ENCODE measurements around the gene FNIP2. TPM values are rescaled to one million over a fixed set of nuclear protein-coding genes. Genes with fewer than 3 reads are reported as not detected.
"Not testable (repeated sequence)": the region's sequence is repeated elsewhere in the genome, so short reads cannot be mapped to it uniquely, and the experiment has no call there.

FNIP2 gene
- polyA plus RNA-seq, 1 donor from 2014 or later, result 51.7 TPM

DNA sequence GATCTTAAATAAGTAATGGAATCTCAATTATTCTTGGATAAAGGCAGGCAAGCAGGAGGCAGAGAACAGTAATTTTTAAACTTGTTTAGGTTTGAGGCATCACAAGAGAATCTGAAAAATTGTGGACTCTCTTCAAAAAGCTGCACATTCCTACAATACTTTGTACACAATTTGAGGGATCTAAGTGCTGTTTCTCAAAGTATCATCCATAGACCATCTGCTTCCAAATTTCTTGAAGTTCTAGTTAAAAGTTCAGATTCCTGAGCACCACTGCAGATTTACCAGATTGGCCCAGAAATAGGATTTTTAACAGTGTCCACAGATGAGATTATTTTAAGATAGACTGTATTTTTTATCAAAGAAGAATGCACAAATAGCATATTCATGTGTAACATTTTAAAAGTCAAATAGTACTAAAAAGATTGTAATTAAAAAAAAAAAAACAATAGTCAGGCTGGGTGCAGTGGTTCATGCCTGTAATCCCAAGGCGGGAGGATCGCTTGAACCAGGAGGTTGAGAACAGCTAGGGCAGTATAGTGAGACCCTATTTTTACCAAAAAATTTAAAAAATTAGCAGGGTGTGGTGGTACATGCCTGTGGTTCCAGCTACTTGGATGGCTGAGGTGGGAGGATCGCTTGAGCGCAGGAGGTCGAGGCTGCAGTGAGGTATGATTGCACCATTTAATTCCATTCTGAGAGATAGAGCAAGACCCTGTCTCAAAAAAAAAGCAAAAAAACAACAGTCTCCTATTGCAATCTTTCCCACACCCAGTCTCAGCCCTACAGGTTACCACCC is 14.2 kb upstream of the FNIP2 start:
- Histone ChIP-seq H3K79me2 (replicated peaks; ENCODE audit: insufficient read depth, low read length) (no peaks in the 10 kb centered on the region), H2AFZ (ENCODE audit: low read depth, low read length) (no peak overlapping the region), H3K27me3 (ENCODE audit: insufficient read depth, low read depth, low read length) (no peaks in the 10 kb centered on the region), H3K27ac (ENCODE audit: low read length) (no peak overlapping the region), H3K9me3 (ENCODE audit: low read length) (no peaks in the 10 kb centered on the region), H4K20me1 (ENCODE audit: insufficient read depth) (no peaks in the 10 kb centered on the region), H3K4me3 (ENCODE audit: low read length) (no peak overlapping the region), H3K9me2 (ENCODE audit: insufficient read depth, low read length) (no peaks in the 10 kb centered on the region), H3K9ac (ENCODE audit: low read length) (no peak overlapping the region), H3F3A (ENCODE audit: insufficient read depth, low read length, poor library complexity, severe bottlenecking) (no peaks in the 10 kb centered on the region), H3K4me2 (ENCODE audit: low read length) (no peak overlapping the region), H3K36me3 (ENCODE audit: insufficient read depth, low read length) (no peaks in the 10 kb centered on the region)
- TF ChIP-seq, protein P1, sequence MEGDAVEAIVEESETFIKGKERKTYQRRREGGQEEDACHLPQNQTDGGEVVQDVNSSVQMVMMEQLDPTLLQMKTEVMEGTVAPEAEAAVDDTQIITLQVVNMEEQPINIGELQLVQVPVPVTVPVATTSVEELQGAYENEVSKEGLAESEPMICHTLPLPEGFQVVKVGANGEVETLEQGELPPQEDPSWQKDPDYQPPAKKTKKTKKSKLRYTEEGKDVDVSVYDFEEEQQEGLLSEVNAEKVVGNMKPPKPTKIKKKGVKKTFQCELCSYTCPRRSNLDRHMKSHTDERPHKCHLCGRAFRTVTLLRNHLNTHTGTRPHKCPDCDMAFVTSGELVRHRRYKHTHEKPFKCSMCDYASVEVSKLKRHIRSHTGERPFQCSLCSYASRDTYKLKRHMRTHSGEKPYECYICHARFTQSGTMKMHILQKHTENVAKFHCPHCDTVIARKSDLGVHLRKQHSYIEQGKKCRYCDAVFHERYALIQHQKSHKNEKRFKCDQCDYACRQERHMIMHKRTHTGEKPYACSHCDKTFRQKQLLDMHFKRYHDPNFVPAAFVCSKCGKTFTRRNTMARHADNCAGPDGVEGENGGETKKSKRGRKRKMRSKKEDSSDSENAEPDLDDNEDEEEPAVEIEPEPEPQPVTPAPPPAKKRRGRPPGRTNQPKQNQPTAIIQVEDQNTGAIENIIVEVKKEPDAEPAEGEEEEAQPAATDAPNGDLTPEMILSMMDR (IDR thresholded peaks at IDR 0.05; ENCODE audit: poor library complexity, severe bottlenecking), result no peak
- TF ChIP-seq MXI1 (conservative IDR thresholded peaks at IDR 0.05; ENCODE audit: poor library complexity, severe bottlenecking) (no peak), SMC3 (conservative IDR thresholded peaks at IDR 0.05; ENCODE audit: poor library complexity) (no peak), RAD21 (conservative IDR thresholded peaks at IDR 0.05) (no peak), EZH2 (IDR thresholded peaks at IDR 0.05; ENCODE audit: borderline replicate concordance, insufficient read depth, low read length, poor library complexity, severe bottlenecking) (no peak), EP300 (conservative IDR thresholded peaks at IDR 0.05; ENCODE audit: poor library complexity, severe bottlenecking) (no peak), POLR2AphosphoS5 (IDR thresholded peaks at IDR 0.05) (no peak), TAF1 (IDR thresholded peaks at IDR 0.05; ENCODE audit: low read depth) (no peak)
- TF ChIP-seq, protein P2, sequence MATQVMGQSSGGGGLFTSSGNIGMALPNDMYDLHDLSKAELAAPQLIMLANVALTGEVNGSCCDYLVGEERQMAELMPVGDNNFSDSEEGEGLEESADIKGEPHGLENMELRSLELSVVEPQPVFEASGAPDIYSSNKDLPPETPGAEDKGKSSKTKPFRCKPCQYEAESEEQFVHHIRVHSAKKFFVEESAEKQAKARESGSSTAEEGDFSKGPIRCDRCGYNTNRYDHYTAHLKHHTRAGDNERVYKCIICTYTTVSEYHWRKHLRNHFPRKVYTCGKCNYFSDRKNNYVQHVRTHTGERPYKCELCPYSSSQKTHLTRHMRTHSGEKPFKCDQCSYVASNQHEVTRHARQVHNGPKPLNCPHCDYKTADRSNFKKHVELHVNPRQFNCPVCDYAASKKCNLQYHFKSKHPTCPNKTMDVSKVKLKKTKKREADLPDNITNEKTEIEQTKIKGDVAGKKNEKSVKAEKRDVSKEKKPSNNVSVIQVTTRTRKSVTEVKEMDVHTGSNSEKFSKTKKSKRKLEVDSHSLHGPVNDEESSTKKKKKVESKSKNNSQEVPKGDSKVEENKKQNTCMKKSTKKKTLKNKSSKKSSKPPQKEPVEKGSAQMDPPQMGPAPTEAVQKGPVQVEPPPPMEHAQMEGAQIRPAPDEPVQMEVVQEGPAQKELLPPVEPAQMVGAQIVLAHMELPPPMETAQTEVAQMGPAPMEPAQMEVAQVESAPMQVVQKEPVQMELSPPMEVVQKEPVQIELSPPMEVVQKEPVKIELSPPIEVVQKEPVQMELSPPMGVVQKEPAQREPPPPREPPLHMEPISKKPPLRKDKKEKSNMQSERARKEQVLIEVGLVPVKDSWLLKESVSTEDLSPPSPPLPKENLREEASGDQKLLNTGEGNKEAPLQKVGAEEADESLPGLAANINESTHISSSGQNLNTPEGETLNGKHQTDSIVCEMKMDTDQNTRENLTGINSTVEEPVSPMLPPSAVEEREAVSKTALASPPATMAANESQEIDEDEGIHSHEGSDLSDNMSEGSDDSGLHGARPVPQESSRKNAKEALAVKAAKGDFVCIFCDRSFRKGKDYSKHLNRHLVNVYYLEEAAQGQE (IDR thresholded peaks at IDR 0.05; ENCODE audit: borderline replicate concordance), result no peak

DNA sequence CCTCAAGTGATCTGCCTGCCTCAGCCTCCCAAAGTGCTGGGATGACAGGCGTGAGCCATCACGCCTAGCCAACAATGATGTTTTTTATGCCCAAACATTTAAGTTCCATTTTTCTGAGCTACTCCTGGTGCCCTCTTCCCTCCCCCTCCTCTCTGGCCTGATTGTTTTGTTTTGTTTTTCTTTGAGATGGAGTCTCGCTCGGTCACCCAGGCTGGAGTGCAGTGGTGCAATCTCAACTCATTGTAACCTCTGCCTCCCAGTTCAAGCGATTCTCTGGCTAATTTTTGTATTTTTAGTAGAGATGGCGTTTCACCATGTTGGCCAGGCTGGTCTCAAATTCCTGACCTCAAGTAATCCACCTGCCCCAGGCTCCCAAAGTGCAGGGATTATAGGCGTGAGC is 13.0 kb upstream of the FNIP2 start:
- H3K9ac ChIP-seq (ENCODE audit: low read length); H3F3A ChIP-seq (ENCODE audit: insufficient read depth, low read length, poor library complexity, severe bottlenecking); H3K79me2 ChIP-seq (replicated peaks; ENCODE audit: insufficient read depth, low read length); H3K27me3 ChIP-seq (ENCODE audit: insufficient read depth, low read depth, low read length); H3K9me2 ChIP-seq (ENCODE audit: insufficient read depth, low read length); H4K20me1 ChIP-seq (ENCODE audit: insufficient read depth); H2AFZ ChIP-seq (ENCODE audit: low read depth, low read length); H3K4me3 ChIP-seq (ENCODE audit: low read length); H3K9me3 ChIP-seq (ENCODE audit: low read length); H3K36me3 ChIP-seq (ENCODE audit: insufficient read depth, low read length); H3K27ac ChIP-seq (ENCODE audit: low read length); H3K4me2 ChIP-seq (ENCODE audit: low read length): not testable (repeated sequence)

Measured in neural cell (in vitro differentiated cells).